GM12872 (cell line): ENCODE data around the gene FRMD5.

Source experiments
- TF ChIP-seq, protein P1 (sequence below): IDR thresholded peaks from 3 replicates; pipeline ENCODE4 v1.5.1; 2011; ENCODE audit warnings: low read depth, mild to moderate bottlenecking, low read length, moderate library complexity; ENCODE audit not compliant: insufficient read depth

Gene FRMD5

DNA sequence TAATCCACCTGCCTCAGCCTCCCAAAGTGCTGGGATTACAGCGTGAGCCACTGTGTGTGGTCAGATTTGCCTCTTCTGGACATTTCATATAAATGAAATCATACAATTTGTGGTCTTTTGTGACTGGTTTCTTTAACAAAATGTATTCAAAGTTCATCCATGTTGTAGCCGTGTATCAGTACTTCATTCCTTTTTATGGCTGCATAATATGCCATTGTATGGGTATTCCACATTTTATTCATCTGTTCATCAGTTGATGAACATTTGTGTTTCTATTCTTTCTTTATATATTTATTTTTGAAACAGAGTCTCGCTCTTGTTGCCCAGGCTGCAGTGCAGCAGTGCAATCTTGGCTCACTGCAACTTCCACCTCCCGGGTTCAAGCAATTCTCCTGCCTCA is 342.5 kb downstream of the FRMD5 start:
- TF ChIP-seq, protein P1, sequence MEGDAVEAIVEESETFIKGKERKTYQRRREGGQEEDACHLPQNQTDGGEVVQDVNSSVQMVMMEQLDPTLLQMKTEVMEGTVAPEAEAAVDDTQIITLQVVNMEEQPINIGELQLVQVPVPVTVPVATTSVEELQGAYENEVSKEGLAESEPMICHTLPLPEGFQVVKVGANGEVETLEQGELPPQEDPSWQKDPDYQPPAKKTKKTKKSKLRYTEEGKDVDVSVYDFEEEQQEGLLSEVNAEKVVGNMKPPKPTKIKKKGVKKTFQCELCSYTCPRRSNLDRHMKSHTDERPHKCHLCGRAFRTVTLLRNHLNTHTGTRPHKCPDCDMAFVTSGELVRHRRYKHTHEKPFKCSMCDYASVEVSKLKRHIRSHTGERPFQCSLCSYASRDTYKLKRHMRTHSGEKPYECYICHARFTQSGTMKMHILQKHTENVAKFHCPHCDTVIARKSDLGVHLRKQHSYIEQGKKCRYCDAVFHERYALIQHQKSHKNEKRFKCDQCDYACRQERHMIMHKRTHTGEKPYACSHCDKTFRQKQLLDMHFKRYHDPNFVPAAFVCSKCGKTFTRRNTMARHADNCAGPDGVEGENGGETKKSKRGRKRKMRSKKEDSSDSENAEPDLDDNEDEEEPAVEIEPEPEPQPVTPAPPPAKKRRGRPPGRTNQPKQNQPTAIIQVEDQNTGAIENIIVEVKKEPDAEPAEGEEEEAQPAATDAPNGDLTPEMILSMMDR, result no peak

DNA sequence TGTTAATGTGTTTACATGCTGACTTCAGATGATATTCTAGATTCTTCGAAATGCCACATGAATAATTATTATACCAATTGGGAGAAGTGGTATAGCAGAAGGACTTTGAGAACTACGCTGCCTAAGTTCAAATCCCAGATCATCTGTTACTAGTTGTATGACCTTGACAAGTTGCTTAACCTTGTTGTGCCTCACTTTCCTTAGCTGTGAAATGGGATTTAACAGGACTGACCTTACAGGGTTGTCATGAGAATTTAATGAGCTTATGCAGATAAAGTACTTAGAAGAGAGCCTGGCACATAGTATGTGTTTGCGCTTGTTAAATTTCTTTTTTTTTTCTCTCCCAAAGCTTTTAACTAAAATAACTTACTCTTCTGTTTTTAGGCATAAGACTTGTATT is 343.8 kb downstream of the FRMD5 start:
- TF ChIP-seq, protein P1, result no peak

DNA sequence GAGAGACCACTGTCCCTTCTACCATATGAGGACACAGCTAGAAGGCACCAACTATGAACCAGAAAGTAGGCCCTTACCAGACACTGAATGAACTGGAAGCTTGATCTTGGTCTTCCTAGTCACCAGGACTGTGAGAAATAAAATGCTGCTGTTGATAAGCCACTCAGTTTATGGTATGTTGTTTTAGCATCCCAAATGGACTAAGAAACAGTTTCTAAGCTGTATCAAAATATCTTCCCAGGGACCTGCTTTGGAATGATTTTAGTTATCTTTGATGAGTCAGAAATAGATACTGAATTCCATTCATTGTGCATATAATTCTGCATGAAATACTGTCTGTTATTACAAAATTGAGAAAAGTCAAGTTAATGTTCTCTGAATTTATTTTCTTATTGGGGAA is 349.6 kb downstream of the FRMD5 start:
- TF ChIP-seq, protein P1, result no peak

DNA sequence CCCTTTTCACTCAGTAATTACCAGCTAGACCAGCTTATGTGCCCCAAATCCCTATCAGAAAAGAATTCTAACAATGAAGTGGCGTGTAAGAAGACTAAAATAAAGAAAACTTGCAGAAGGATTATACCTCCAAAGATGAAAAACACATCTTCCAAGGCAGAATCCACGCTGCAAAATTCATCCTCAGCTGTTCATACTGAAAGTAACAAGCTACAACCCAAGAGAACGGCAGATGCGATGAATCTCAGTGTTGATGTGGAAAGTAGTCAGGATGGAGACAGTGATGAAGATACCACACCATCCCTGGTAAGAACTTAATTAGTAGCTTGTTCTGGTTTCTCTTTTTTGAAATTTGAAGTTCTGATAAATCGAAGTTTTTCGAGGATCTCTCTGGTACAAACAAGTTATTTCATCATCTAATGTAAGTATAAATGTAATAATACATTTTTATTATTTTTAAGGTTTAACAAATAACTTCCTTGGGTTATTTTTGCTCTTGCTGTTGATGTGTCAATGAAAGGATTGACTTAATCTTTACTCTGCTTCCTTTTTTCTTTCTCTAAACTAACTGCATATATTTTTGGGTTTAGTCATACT is 366.9 kb downstream of the FRMD5 start:
- TF ChIP-seq, protein P1, result no peak

DNA sequence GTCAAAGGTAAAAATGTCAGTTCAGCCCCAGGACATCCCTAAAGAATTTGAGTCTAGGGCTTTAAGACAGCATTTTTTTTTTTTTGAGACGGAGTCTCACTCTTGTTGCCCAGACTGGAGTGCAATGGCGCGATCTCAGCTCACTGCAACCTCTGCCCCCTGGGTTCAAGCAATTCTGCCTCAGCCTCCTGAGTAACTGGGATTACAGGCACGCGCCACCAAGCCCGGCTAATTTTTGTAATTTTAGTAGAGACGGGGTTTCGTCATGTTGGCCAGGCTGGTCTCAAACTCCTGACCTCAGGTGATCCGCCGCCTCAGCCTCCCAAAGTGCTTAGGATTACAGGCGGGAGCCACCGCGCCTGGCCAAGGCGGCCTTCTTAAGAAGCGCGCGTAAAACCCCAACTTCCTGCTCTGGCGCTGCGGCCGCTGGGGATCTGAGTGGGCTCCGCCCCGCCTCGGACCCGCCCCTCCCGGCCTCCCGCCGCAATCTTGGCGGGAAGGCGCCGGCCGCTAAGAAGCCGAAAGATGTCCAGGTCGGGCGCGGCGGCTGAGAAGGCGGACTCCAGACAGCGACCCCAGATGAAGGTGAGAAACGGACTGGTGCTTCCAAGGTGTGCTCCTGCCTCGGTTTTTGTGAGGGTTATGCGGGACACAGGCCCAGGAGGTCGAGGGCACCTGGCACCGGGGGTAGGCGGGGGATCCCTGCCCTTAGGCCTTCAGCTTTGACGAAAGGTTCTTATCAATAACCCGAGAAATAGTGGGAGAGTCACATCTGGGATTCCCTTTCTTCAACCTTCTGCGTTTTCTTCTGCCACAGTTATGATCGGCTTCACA is 368.3 kb downstream of the FRMD5 start, which contains the start of gene WDR76:
TSS of gene WDR76 (plus strand) at position 495 of the 834 bp plus-strand sequence. CDS start at position 526, 31 bp downstream.
- TF ChIP-seq, protein P1, result no peak

DNA sequence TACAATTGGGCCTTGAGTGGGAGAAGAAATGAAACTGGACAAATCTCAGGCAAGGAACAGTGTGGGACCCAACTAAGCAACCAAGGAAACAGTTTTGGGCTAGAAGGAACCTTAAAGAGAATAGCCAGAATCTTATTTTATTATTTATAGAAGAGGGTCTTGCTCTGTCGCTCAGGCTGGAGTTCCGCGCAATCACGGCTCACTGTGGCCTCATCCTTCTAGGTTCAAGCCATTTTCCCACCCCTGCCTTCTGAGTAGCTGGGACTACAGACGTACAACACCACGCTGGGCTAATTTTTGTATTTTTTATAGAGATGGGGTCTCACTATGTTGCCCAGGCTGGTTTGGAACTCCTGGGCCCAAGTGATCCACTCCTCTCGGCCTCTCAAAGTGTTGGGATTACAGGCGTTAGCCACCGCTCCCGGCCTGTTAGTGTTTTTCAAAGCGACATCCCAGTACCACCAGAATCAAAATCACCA is 369.0 kb downstream of the FRMD5 start:
- TF ChIP-seq, protein P1, result no peak
